ENCODE results near the gene LCAT.
"Not testable (repeated sequence)": the region's sequence is repeated elsewhere in the genome, so short reads cannot be mapped to it uniquely, and the experiment has no call there.

LCAT gene

DNA sequence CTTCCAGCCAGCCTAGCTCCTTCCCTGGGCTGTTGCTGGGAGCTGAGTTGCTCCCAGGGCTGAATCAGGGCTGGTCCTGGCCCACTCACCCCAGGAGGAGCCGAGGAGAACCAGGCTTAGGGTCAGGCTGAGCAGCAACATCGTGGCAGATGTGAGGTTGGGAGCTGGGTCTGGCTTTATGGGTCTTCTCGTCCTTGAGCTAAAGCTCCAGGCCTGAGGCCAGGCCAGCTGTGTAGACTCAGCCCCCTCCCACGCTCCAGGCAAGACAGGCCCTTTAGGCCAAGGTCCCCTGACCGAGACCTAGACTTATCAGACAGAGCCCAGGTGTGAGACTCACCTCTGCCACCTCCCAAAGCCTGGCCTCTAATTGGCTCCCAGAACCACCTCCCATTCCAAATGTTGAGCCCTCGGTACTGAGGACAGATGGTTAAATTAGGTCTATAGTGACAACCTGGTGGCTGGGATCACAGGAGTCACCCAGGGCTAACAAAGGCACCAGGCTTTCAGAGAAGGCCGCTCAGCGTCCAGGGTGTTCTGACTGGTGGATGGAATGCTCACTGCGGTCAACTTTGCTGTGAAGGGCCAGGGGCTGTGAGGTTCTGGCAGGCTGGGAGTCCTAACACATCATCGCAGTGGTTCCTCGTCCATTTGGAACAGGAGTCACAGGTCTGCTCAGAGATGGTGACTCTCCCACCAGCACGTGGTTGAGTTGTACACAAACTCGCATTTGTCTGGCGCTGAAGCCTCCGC is 12.0 kb downstream of the LCAT start, which contains the start of gene CTRL:
Gene CTRL (minus strand): TSS at position 151 of the 750 bp plus-strand sequence. CDS start 10 bp downstream, at position 141.
- no peak for DNase-seq

DNA sequence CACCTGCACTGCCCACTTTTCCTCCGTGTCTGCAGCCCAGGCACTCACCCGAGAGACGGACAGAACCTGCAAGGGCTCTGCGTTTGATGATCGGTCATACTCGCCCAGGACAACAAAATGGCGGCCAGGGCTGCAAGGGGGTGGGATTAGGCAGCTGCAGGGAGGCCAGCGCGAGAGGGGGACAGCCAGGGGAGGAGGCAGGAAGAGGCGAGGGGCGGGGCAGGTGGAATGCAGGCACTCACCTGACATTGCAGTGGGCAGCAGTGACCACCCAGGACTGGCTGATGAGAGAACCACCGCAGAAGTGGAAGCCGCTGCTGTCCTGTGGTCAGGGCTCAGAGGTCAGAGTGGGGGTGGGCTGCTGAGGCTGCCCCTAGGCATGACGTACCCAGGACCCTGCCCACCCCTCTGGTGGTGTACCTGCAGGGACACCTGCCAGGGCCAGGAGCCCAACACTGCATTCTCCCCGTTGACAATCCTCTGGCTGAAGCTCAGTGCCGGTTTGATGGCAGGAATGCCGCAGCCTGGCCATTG is 13.2 kb downstream of the LCAT start:
- DNase-seq: no peak

DNA sequence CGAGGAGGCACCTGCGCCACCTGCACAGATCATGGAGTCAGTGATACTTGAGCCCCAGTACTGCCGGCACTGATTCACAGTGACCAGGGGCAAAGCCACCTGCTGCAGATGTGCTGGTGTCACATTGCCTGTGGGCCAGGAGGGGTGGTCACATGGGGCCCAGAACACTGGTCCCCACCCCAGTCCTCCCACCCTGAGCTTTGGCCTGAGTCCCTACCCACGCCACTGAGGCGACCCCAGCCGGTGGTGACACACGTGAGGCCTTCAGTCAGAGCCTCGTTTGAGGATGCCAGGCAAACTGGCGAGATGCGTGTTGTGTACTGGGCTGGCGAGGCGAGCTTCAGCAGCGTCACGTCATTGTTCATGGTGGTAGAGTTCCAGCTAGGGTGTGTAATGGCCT is 13.7 kb downstream of the LCAT start:
- no peak for DNase-seq

DNA sequence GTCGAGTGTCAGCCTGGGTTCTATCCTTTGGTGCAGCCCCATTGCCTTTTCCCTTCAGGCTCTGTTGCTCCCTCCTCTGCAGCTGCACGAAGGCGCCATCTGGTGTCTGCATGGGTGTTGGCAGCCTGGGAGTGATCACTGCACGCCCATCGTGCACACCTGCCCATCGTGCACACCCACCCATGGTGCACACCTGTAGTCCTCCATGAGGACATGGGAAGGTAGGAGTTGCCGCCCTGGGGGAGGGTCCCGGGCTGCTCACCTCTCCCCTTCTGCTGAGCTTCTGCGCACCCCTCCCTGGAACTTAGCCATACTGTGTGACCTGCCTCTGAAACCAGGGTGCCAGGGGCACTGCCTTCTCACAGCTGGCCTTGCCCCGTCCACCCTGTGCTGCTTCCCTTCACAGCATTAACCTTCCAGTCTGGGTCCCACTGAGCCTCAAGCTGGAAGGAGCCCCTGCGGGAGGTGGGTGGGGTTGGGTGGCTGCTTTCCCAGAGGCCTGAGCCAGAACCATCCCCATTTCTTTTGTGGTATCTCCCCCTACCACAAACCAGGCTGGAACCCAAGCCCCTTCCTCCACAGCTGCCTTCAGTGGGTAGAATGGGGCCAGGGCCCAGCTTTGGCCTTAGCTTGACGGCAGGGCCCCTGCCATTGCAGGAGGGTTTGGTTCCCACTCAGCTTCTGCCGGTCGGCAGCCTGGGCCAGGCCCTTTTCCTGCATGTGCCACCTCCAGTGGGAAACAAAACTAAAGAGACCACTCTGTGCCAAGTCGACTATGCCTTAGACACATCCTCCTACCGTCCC is 15.2 kb downstream of the LCAT start:
- DNase-seq: peak; percentile 83

DNA sequence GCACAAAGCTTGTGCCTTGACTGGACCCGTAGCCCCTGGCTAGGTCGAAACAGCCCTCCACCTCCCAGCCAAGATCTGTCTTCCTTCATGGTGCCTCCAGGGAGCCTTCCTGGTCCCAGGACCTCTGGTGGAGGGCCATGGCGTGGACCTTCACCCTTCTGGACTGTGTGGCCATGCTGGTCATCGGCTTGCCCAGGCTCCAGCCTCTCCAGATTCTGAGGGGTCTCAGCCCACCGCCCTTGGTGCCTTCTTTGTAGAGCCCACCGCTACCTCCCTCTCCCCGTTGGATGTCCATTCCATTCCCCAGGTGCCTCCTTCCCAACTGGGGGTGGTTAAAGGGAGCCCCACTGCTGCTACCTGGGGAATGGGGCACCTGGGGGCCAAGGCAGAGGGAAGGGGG is 15.8 kb downstream of the LCAT start:
- DNase-seq: no peak

DNA sequence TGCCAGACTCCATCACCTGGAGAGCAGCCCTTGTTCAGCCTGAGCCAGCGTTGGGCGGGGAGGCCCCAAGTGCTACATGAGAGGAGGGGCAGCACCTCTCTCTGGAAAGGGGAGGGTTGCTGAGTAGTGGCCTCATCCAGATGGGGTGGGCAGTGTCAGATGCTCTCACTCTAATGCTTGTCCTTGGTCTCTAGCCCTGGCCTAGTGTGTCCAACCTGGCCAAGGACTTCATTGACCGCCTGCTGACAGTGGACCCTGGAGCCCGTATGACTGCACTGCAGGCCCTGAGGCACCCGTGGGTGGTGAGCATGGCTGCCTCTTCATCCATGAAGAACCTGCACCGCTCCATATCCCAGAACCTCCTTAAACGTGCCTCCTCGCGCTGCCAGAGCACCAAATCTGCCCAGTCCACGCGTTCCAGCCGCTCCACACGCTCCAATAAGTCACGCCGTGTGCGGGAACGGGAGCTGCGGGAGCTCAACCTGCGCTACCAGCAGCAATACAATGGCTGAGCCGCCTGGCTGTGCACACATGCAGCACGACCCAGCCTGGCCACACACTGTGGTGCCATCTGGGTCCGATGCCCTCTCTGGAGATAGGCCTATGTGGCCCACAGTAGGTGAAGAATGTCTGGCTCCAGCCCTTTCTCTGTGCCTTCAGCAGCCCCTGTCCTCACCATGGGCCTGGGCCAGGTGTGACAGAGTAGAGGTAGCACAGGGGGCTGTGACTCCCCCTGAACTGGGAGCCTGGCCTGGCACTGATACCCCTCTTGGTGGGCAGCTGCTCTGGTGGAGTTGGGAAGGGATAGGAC is 16.6 kb downstream of the LCAT start:
- no peak for DNase-seq

DNA sequence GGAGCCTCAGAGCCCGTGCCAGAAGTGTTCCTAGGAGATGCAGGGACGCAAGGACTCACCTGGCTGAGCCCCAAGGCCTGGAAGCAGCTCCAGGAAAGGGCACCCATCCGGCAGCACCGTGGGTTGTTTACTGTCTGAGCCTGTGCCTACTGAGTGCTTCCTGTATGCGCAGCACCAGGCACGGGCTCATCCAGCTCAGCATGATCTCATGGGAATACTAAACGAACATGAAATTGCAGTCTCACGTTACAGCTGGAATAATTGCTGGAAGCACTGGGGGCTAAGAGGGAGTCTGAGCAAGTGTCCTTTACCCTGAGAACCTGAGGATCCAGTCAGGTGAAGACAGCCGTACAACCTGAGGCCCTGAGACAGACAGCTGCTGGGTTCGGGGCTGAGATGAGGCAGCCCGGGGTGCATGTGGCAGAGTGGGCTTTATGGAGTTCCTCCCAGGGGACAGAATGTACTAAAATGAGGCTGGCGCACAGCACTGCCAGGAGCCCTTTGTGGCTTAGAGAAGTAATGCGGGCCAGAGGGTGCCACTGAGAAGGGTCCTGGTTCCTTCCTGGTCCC is 17.7 kb downstream of the LCAT start:
- DNase-seq: no peak

DNA sequence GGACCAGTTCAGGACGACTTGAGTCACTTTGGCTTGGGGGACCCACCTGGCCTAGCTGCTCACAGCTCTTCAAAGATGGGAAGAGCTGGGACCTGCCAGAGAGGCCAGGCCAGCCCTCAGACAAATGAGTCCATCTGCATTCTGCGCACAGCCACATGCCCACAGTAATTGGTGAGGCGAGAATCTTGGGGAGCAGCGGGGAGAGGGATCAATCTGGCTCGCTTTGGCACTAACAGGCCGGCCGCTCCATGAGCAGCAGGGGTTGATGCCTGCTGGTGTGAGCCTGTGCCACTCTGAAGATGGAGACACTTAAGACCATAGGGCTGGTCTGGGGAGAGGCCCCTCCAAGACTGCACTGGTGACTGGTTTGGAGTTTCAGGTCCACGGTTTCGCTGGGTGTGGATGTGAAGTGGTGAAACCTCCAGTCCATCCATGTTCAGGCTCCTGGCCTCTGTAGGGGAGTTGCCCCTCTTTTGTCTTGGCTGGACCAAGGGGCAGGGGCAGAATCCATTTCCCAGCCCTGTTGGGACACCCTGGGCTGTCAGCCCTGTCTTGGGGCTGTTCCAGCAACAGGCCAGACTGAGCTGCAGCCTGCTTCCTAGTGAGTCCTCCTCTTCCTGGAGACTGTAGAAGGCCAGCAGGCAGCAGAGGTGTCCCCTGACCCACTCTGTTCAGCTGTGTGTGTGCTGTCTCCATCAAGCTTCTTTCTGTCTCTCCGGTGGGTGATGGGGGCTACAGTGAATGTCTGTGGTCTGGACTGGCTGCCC is 19.6 kb downstream of the LCAT start:
- no peak for DNase-seq

DNA sequence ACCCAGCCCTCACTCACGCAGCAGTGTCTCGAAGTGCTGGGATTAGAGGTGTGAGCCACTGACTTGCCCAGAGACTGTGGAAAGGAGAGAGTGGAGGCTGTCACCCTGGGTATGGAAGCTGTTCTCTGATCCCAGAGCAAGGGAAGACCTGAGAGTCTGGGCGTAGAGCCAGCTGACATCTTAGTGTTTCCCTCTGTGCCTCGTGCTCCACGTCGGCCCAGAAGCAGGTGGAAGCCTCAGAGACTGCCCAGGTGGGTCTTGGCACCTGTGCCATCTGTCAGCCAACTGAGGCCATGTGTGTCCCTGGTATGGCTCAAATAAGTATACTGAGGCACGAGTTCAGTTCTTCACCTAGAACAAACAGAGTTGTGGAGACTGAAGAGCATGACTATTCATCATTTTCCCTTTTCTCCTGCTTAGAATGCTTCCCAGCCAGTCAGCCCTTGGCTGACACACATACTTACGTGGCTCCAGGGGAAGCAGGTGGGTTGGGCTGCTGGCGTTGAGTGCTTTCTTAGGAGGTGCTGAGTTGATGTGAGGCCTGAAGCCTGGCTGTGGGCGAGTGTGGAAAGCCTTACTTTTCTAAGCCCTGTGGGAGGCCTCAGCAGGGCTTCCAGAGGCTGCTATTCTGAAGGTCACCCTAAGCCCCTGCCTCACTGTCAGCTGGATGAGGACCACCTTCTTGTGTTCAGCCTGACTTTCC is 20.4 kb downstream of the LCAT start:
- no peak for DNase-seq

DNA sequence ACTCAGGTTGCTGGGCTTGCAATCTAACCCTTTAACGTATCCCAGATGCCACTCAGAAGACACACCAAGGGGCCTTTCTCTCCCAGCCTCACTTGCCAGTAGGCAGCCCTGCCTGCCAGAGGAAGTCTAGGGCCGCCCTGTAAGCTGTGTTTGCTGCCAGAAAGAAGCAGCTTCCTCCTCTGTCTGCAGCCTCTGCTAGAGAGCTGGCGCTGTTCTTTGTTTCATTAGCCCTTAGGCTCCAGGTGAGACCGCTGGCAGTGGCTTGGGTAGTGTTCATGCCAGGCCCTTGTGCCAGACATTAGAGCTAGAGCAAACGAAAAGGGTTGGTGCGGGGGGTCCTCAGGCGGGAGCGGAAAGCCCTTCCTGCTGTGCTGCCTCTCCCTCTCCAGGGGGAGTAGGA is 21.2 kb downstream of the LCAT start:
- no peak for DNase-seq

DNA sequence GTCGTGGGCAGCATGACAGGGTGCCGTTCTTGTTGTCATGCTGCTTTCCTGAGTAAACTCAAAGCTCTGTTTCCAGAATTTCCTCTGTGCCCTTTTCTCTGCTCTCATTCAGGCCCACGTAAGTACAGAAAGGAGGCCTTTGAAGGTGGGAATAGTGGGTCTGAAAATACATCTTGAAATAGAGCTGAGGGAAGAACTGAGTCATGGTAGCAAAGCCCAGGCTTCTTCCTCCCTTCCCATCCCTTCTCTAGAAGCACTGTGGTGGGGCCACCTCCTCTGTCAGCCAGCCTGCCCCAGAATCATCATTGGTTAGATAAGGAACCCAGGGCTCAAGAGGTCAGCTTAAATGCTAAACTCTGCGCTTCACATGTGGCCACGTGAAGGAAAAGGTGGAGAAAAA is 21.7 kb downstream of the LCAT start:
- no peak for DNase-seq

DNA sequence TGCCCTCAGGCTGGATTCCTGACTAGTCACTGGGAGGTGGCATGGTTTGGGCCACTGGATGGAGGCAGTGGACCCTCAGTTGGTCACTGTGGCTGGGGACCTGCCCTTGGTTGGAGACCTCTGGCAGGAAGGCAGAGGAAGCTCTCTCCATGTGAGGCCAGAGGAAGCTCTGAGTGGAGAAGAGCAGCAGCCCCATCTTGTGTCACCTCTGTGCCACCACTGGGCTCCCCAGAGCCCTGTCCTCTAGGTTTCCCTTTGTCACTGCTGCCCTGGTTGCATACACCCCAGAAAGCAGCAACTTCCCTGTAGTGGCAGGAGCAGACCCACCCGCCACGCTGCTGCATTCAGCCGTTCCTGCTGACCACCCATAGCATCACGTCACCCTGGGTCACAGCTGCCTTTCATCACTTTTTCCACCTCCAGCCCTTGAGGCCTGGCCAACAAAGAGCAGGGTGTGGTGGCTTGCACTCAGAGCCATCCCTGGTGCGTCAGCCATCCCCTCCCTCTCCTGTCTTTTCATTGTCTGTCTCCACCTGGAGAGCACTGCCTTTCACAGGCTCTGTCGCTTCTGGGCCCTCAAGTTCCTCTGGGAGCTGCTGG is 24.2 kb downstream of the LCAT start:
- no peak for DNase-seq

DNA sequence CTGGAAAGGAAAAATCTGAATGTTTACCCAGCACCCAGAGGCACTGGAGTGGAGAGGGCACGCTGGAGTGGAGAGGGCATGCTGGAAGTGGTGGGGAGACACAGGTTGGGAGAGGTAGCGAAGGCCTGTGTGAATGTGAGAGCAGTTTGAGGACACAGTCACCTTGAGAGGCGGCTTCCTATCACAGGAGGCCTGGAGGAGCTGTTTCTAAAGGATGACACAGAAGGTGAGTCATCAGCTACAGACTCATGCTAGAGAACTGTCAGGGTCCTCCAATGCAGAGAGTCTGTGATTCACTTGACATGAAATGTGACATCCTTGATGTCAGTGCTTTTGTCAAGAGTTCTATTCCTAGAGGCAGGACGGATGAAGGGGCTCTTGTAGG is 26.1 kb downstream of the LCAT start:
- DNase-seq: peak; percentile 89

DNA sequence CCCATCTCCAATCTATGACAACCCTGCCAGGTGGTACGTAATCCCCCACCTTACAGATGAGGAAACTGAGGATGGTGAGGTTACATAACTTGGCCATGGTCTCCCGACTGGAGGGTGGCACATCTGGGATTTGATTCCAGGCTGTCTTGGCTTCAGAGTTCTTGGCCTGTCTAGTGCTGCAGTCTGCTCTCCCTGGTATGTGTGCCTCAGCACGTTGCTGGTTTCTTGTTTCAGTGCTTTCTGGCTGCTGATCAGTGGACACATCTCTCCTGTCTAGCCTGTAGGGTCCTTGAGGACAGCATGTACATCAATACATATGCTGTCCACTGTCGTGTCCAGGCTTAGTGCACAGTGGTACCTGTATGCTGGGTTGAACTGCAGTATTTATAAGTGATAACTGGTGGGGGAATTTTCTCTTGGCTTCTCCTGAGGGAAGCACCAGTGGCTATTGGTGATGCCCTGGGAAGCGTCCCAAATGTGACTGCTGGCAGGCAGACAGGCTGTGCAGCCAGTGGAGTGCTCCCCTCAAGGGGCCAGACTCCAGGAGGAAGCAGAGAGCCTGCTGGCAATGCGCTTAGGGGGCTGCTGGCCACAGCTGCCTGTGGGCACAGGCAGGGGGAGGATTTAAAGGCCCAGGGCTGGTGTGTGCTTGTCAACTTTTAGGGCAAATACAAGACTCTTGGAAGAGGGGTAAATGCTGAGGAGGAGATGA is 26.6 kb downstream of the LCAT start:
- no peak for DNase-seq

DNA sequence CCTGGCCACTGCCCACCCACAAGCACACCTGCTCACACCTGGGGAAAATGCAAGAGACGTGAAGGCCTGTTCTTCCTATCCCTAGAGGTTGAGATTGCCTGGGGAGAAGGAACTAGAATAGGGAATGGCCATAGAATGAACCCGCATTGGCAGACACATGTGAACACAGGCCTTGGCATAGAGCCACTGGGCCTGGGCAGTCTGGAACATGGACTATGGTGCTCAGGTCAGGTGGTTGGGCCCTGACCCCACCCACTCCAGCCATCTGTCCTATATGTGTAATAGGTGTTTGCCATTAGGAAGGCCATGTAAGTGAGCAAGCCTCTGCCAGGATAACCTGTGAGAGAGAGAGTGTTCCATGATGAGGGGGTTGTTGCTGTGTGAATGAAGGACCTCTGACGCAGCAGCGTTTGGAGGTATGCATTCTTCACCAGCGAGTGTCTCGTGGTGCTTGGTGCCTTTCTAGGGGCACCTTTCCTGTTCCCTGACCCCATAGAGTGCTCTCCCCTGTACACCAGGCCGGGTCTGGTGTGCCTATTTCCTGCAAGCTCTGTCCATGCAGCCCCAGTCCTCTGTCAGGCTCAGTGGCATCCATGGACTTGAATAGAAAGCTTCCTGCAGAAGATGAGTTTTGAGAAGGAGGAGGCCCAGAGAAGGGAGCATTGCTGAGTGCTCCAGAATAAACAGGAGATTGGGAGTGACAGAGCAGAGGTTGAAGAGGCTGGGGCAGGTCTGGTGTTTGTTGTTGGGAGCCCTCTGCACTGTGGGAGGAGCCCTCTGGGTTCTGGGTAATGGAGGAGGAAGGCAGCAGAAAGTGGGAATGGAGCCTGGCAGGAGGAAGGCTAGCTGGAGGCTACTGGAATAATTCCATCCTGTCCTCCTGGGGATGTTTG is 27.8 kb downstream of the LCAT start:
- no peak for DNase-seq

DNA sequence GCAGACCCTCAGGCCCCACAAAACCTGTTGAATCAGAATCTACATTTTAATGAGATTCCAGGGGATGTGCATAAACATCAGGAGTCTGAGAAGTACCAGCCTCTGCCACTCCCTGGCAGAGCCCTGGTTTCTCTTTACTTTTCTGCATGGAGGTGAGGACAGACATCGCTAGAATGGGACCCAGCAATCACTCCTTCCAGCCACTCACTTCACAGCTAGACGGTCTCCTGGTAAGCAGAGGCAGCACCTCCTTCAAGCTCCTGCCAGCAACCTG is 28.5 kb downstream of the LCAT start:
- not testable (repeated sequence) for DNase-seq

DNA sequence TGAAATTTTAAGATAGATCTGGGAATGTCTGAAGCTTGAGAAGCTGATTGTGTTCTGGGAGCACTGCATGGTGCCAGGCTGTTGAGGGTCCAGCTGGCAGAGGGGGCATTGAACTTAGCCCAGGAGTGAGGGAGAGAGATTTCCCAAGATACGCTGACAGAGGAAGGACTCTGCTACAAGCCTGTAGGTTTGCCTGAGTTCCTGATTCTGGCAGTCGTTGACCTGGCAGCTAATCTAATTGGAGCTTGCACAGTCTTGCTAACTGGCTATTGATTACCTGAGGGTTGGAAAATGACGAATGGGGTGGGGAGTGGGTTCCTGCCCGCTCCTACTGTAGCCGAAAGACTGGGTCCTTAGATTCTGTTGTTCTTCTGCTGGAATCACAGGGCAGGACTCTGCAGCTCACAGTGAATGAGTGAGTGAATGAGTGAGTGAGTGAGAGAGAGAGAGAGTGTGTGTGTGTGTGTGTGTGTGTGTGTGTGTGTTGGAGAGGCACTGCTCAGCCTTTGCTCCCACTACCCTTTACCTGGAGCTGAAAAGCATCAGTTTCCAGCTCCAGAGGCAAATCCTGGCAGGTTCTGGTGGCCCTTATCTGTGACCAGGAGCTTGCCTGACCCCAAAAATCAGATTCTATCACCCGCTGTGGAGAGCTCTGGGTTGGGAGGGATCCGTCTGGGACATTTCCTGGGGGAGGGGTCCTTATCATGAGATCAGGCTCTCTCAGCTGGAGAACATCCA is 29.0 kb downstream of the LCAT start:
- no peak for DNase-seq

DNA sequence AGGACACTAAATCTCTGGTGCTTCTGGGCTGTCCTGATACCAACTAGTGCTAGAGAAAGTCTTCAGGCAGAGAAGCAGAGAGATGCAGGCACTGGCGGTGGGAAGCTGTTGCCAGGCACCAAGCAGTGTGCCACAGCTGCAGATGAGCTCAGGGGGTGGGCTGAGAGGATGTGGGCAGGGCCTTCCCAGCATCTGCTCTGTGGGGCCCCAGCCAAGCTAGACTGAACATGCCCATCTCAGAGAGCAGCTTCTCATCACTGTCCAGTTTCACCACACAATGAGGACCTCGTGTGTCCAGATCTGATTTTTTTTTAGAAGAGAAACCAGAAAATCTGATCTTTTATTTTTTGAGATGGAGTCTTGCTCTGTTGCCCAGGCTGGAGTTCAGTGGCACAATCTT is 33.8 kb downstream of the LCAT start:
- DNase-seq: peak; percentile 59

Data from activated CD4-positive, alpha-beta T cell treated with anti-CD3 and anti-CD28 coated beads, Interleukin-10, Interleukin-2, amounts not matched to agents 100 ng/mL and 50 ng/mL, durations not matched to agents 16 hours and 8 hours (primary cell).